Activated CD4-positive, alpha-beta T cell treated with anti-CD3 and anti-CD28 coated beads for 4 hours (primary cell): Measurements from ENCODE around the gene ZNF530.

Experiments
- DNase-seq, 2 donors: peaks; one replicate each; pipeline ENCODE4 v3.0.0-alpha.2; 2020

Gene ZNF530

DNA sequence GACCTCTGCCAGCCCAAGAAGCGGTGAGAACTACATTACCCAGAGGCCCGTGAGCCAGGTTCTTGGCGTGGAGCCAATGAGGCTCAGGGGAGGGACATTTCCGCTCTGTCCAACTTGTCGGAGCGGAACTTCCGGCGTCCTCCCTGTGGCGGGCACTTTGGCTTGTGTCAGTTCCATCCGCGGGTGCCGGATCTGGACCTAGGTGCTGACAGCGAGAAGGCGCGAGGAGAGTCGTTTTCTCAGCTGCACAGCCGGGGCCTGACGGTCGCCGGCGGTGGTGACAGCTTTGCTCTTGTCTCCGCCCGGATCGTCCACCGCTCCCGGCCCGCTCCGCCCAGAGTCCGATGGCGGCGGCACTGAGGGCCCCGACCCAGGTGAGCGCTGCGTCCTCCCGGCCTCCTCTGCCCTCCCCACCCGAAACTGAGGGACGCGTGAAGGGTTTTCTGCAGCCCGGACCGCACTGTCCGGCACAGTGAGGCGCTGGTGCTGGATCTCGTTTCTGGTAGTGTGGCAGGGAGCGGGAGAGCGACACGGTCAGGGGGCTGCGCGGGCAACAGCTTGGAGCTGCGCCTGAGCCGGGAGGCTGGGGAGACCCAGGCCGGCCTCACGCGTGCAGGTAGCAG is at the start of gene ZNF530:
Gene ZNF530 (plus strand): TSS at position 125 of the 623 bp plus-strand sequence. CDS start 4,461 bp downstream, outside the sequence.
- peak; percentile 82 to 83 for DNase-seq

DNA sequence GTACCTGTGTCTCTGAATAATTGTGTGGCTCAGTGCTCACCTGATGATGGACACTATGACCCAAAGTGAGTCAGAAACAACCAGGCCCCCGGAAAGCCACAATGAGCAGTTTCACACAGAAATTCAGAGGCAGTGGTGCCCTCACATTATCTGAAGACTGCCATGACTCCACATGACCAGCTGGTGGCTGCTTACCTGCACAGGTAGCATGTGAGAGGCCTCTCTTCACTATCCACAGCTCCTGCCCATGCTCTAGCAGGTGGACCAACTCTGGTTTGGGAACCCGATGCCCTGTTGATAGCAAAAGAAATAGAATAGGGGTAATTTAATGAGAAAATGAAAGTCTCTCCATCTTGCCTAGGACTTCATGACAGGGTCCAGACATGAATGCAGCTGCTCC is 47.3 kb upstream of the ZNF530 start:
- no peak for DNase-seq

- DNase-seq: no peak
Measured at GRCh38 chr19:57557659-57558058, 42.0 kb upstream of the ZNF530 start.

GRCh38 chr19:57558525-57558924 is 41.2 kb upstream of the ZNF530 start:
- no peak for DNase-seq

DNA sequence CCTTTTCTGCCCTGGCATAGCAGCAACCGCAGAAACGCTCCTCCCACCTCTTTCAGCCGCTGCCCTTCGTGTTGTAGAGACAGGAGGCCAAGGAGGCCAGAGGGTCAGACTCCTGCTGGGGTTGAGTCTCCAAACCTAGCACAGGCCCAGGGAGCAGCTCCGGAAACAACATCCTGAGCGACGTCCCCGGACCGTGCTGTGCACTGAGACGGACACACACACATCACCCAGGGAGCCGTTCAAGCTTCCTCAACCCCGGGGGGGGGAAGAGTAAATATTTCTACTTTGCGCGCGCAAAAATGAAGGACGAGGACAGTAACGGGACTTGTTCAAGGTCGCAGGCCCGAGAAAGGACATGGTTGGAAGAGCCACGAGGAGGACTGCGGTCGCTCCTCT is 40.7 kb upstream of the ZNF530 start:
- DNase-seq: peak; percentile 4 to 5

- DNase-seq: peak; percentile 84 to 86
Measured at GRCh38 chr19:57559404-57560025, 40.2 kb upstream of the ZNF530 start, which contains the start of gene ZNF550. Gene ZNF550, minus strand, starts transcription at chr19:57559863. Its CDS starts 181 bp downstream, at chr19:57559682.

DNA sequence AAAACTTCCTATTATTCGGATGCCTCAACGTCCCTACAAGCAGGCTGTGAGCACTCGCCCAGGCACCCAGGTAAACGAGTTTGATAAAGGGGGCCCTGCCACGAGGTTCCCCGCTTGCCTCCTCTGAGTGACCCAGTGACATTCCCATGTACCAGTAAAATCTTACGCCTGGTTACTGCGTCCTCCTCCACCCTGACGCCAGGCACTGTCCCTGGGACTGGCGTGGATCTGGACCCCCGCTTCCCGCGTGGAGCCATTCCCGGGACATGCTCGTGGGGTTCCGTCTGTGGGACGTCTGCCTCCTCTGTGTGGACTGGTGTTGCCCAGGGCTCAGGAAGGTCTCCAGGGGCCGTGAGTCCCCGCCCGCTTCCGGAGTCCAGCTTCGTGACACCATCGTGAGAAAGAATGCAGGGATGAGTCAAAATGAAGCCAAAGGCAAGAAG is 39.6 kb upstream of the ZNF530 start:
- DNase-seq: no peak

DNA sequence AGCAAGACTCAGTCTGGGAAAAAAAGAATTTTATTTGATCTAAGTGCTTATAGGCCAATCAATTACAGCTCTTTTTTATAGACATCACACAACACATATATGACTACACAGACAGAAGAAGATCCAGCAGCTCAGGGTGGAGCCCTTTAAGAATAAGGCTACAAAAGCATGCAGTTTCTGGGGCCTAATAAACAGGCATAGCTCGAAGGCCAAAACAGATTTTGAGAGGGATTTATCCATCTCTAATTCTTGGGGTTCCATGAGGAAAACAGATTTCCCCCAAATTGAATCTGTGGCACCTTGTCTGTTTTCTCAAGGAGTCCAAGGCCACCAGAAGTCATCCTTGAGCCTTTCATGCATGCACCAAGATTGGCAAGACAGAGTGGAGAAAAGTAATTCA is 36.1 kb upstream of the ZNF530 start:
- DNase-seq: no peak

DNA sequence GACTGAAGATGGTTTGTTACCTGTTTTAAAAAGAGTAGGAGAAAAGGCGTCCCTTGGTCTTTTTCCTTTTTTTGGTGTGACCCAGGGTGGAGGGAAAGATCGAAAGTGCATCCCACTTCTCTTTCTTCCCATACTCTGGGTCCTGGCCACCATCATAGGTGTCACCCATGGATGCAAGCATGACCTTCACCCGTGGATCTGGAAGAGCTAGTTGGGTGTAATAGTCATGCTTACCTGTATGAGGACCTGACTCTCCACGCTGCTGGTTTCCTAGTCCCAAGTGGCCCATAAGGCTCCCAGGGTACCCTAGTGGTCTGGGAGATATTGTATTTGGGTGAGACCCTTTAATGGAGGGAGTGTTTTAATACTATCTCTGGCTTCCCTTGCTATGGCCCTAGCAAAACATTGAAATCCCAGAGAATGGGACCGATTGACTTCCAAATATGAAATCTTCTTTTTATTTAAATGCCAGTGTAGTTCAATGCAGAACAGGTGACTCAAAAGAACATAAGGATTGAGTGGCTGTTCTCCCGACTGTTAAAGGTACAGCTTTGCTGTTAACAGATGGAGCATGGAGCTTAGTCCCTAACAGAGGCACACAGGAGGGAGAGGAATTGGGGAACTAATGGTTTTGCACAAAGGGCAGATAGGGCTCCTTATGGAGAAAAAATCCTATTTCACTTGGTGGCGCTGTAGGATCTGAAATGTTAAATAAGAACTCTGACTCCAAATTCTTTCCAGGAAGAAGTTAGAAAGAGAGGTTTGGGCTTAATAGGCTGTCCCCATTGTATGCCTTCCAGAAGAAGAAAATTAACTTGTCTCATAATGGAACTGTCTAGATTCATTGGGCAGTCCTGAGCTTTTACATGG is 33.1 kb upstream of the ZNF530 start:
- DNase-seq: no peak

GRCh38 chr19:57570707-57571106 is 29.0 kb upstream of the ZNF530 start:
- DNase-seq: no peak

GRCh38 chr19:57572415-57572947 is 27.2 kb upstream of the ZNF530 start:
- DNase-seq: no peak

DNA sequence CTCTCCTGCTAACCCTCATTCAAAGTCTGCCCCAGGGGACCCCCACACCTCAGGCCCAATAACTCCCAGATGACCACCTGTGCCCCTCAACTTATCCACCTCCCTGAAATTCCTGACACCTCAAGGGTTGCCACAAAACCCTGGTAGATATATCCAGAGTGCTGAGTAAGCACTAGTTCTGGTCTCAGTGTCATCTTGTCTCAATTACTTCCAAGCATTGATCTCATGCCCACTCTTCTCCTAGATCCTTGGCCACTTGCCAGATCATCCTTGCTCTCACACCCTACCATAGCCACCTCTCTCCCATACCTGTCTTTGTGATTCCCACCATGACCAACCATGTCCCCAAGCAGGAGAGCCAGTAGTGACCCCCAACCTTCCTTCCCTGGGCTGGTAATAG is 23.0 kb upstream of the ZNF530 start:
- no peak for DNase-seq

DNA sequence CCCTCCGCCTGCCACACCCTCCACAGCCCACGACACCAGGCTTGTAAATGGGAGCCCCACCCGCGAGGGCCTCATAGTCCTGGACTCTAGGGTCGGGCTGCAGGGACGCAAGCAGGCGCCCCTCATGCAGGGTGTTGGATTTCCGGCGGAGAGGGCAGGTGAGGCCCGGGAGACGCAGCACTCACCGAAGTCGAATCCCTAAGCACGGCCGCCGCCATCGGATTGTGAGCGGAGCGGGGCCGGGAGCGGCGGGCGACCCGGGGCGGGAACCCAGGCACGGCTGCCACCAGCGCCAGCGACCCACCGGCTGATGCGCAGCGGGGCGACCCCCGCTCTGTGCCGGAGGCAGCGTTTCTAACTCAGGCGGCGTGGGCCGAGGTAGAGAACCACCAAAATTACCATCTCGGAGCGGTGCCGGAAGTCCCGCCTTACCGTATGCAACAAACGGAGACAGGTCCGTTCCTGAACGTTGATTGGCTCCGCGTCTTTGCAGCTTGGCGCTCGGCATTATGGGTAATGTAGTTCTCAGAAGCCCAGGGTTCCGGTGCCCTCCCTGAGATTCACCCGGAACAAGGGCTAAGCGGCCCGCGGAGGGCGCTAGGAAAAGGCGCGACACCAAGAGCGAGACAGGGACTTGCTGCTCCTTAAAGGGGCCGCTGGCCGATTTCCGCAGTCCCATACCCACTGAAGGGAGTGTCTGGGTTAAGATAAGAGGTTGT is 21.0 kb upstream of the ZNF530 start, which contains the start of gene ZNF416:
Gene ZNF416 (minus strand): TSS at position 425 of the 719 bp plus-strand sequence. CDS start 207 bp downstream, at position 218.
- DNase-seq: peak; percentile 96

- no peak for DNase-seq
Measured at GRCh38 chr19:57583104-57583520, 16.6 kb upstream of the ZNF530 start.

DNA sequence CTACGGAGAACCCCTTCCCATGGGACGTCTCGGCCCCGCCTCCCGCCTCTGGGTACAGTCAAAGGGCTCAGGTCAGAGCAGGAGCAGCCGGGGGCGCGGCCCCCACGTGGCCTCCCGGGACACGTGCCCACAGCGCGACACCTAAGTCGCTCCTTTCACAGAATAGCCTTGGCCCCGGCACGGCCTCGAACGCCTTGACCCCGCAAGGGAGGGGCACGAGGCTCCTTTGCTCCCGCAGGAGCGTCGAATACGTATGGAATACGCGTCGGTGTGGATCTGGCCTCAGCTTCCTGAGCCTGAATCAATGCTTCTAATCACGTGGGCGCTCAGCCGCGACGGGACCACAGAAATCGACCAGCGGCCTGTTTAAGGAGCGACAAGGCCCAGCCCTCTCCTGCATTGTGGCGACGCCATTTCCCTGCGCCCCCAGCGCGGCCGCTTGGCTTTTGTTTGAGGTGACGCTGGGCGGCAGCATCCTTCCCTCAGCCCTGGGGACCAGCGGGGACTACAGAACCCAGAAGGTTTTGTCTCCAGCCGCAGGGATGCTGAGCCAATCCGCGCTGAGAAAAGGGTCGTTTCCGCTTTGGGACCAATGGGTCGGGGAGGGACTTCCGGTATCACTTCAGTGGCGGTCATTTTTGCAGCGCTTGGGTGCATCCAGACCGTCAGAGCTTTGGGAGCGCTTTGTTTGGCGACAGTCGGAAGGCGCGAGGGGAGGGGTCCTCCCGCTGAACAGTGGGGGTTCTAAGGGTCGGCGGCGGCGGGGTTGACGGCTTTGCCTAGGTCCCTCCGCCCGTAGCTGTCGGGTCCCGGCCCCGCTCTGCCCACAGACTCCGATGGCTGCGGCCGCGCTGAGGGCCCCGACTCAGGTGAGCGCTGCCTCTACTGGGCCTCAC is 15.9 kb upstream of the ZNF530 start, which contains the start of gene ZIK1:
Gene ZIK1 (plus strand): TSS at position 625 of the 896 bp plus-strand sequence. CDS start 212 bp downstream, at position 837.
- DNase-seq: peak; percentile 83 to 85

DNA sequence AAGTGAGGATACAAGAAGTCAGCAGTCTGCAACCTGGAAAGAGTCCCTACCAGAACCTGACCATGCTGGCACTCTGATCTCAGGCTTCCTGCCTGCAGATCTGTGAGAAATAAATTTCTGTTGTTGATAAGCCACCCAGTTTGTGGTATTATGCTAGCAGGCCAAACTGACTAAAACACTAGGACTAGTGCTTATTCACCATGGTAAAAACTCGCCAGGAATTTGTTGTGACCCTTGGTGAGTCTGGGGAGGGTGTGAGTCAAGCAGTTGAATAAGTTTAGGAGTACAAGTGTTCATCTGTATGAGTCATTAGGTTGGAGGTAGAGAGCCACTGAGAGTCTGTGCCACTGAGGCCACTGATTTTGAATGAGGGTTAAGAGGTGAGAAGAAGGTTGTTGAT is 12.2 kb upstream of the ZNF530 start:
- no peak for DNase-seq

DNA sequence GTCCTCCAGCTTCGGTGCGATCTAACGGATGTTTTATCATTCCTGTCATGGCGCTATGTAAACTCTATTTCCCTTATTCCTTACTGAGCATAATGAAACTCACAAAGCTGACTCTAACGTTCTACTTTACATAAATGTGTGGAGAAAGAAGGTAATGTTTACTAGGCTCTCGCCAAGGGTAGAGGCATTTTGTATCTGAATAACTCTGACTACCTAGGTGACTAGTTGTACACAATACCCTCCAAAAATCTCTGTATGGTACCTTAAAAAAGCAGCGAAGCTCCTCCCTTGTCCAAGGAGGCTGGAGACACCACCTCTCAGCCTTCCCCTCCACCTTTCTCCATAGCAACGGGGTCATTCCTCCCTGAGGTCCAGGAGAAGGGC is 316 bp upstream of the ZNF530 start:
- DNase-seq: no peak

DNA sequence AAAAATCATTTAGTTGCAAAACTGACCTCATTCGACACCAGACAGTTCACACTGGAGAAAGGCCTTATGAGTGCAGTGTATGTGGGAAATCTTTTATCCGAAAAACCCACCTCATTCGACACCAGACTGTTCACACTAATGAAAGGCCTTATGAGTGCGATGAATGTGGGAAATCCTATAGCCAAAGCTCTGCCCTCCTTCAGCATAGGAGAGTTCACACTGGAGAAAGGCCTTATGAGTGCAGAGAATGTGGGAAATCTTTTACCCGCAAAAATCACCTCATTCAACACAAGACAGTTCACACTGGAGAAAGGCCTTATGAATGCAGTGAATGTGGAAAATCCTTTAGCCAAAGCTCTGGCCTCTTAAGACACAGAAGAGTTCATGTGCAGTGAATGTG is 7.2 kb downstream of the ZNF530 start:
- no peak for DNase-seq

- DNase-seq: no peak
Measured at GRCh38 chr19:57611113-57611512, 11.4 kb downstream of the ZNF530 start.

DNA sequence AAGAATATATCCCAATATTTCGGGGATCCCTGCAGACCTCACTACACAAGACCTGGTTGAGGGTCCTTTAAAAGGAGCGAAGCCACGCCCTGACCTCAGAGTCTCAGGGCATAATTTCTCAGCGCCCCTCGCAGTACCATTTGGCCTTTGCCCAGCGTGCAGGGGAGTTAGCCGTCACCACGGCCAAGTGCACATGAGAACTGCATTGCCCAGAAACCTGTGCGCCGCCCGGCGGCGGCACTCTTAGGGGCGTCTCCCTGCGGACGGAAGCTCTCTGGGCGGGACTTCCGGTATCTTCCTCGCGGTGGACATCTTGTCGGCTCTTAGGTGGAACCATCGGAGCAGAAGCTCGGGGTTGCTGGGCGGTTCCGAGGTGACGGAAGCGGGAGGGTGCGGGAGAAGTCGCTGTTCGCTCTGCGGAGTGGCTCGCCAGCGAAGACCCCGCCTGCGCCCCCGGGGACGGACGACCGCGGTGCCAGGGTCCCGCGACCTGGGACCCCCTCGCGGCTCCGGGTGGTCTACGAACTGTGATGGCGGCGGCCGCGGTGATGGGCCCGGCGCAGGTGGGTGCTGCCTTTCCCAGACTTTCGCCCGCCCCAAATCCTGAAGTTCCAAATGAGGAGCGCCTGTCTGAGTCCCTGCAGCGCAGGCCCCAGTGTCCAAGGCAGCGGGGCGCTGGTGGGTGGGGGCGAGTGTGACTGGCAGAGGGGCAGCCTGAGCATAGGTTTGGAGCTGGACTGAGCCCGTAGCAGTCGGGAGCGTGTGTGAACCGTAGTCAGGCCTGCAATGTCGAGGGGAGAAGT is 14.5 kb downstream of the ZNF530 start, which contains the start of gene ZNF134:
Gene ZNF134 (plus strand): TSS at position 302 of the 803 bp plus-strand sequence. CDS start 5,227 bp downstream, outside the sequence.
- peak; percentile 87 to 88 for DNase-seq
